ENCODE data around the gene ANKRD33.

Gene ANKRD33

GRCh38 chr12:51901121-51901817, 13.4 kb downstream of the ANKRD33 start:
- no peak for DNase-seq (ENCODE audit: low spot score)

GRCh38 chr12:51901881-51902280, 14.0 kb downstream of the ANKRD33 start:
- no peak for DNase-seq (ENCODE audit: low spot score)

GRCh38 chr12:51904951-51905470, 17.1 kb downstream of the ANKRD33 start:
- DNase-seq (ENCODE audit: low spot score), result no peak

- DNase-seq (ENCODE audit: low spot score), result no peak
Observed at GRCh38 chr12:51905471-51906429, 17.8 kb downstream of the ANKRD33 start.

GRCh38 chr12:51906430-51907082, 18.7 kb downstream of the ANKRD33 start:
- no peak for DNase-seq (ENCODE audit: low spot score)

- DNase-seq (ENCODE audit: low spot score), result no peak
Observed at GRCh38 chr12:51907083-51907855, 19.4 kb downstream of the ANKRD33 start, which contains the start of gene ACVRL1. Gene ACVRL1 (plus strand): TSS chr12:51907504. CDS start chr12:51912475, 4,971 bp downstream.

GRCh38 chr12:51907856-51908425, 20.0 kb downstream of the ANKRD33 start:
- no peak for DNase-seq (ENCODE audit: low spot score)

- DNase-seq (ENCODE audit: low spot score), result no peak
Observed at GRCh38 chr12:51908876-51909592, 21.1 kb downstream of the ANKRD33 start.

GRCh38 chr12:51910168-51910567, 22.3 kb downstream of the ANKRD33 start:
- DNase-seq (ENCODE audit: low spot score), result no peak

- no peak for DNase-seq (ENCODE audit: low spot score)
Observed at GRCh38 chr12:51910691-51911090, 22.8 kb downstream of the ANKRD33 start.

- no peak for DNase-seq (ENCODE audit: low spot score)
Observed at GRCh38 chr12:51911307-51911706, 23.4 kb downstream of the ANKRD33 start.

- DNase-seq (ENCODE audit: low spot score), result no peak
Observed at GRCh38 chr12:51911788-51912711, 24.1 kb downstream of the ANKRD33 start.

- DNase-seq (ENCODE audit: low spot score), result no peak
Observed at GRCh38 chr12:51913071-51914033, 25.4 kb downstream of the ANKRD33 start.

- DNase-seq (ENCODE audit: low spot score), result no peak
Observed at GRCh38 chr12:51914034-51914923, 26.4 kb downstream of the ANKRD33 start.

GRCh38 chr12:51915003-51915625, 27.2 kb downstream of the ANKRD33 start:
- no peak for DNase-seq (ENCODE audit: low spot score)

- no peak for DNase-seq (ENCODE audit: low spot score)
Observed at GRCh38 chr12:51915951-51916350, 28.0 kb downstream of the ANKRD33 start.
